ACC112 (cell line): Measurements from ENCODE around the gene ASGR2.
"Not testable (repeated sequence)": the region's sequence is repeated elsewhere in the genome, so short reads cannot be mapped to it uniquely, and the experiment has no call there.

Experiments
- H2AFZ ChIP-seq: fragments of 200-600 bp; sonication (generic); one replicate; pipeline ENCODE4 v1.6.0; 2017; ENCODE audit warnings: antibody characterized with exemption, low read length; ENCODE audit not compliant: unreplicated experiment
- H3K27ac ChIP-seq: fragments of 200-600 bp; sonication (generic); 2 replicates; pipeline ENCODE4 v1.5.1; 2014; ENCODE audit warnings: low read depth, mild to moderate bottlenecking, antibody characterized with exemption, low read length, moderate library complexity
- H3K27me3 ChIP-seq: fragments of 200-600 bp; sonication (generic); 2 replicates; pipeline ENCODE4 v1.6.1; 2014; ENCODE audit warnings: mild to moderate bottlenecking, antibody characterized with exemption, low read length, moderate library complexity, mixed read lengths; ENCODE audit not compliant: insufficient read depth
- H3K36me3 ChIP-seq: fragments of 200-600 bp; sonication (generic); 2 replicates; pipeline ENCODE4 v1.6.1; 2016; ENCODE audit warnings: mild to moderate bottlenecking, antibody characterized with exemption, low read length, moderate library complexity, mixed read lengths; ENCODE audit not compliant: insufficient read depth
- H3K4me1 ChIP-seq: fragments of 200-600 bp; sonication (generic); one replicate; pipeline ENCODE4 v1.6.1; 2016; ENCODE audit warnings: low read length, mixed read lengths; ENCODE audit not compliant: insufficient read depth, unreplicated experiment, control insufficient read depth
- H3K4me3 ChIP-seq: fragments of 200-600 bp; sonication (generic); 2 replicates; pipeline ENCODE4 v1.5.1; 2014; ENCODE audit warnings: mild to moderate bottlenecking, low read depth, low read length
- H3K79me2 ChIP-seq: fragments of 200-600 bp; sonication (generic); one replicate; pipeline ENCODE4 v1.6.0; 2016; ENCODE audit warnings: low read length; ENCODE audit not compliant: control insufficient read depth, unreplicated experiment, insufficient read depth

The ASGR2 gene, protein sequence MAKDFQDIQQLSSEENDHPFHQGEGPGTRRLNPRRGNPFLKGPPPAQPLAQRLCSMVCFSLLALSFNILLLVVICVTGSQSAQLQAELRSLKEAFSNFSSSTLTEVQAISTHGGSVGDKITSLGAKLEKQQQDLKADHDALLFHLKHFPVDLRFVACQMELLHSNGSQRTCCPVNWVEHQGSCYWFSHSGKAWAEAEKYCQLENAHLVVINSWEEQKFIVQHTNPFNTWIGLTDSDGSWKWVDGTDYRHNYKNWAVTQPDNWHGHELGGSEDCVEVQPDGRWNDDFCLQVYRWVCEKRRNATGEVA

DNA sequence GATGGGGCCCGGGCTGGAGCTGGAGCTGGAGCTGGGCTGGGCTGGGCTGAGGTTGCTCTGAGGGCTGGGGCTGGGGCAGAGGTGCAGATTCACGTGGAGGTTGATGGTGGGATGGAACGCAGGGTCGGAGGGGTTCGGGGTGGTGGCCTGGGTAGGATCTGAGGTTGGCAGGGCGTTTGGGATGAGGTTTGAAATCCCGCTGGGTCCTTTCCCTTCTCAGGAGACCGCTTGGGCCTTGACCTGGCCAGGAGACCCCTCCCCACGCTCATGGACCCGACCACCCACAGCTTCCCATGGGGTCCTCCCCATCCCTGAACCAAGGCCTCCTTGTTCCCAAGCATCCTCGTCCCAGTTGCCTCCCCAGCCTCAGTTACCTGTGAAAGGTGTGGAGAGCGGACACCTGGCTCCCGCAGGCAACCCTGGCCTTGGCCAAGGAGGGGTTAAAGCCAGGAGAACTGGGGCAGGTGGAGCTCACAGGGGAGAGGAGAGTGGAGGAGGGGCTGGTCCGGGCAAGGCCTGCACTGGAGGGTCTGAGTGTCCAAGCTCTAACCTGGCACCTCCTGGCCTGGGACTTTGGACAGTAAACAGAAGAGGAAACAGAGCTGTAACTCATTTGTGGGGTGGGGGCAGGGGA is at the start of gene ASGR2:
Gene ASGR2, minus strand, starts transcription at position 582 of the 634 bp plus-strand sequence. CDS start 582 bp downstream, outside the sequence.
- no peaks in the 10 kb centered on the region for H3K4me1 ChIP-seq
- H2AFZ ChIP-seq: no peak within 1 kb of the TSS
- 0 out of 2 replicates have a peak, but pooled peaks cover 6% of the 10 kb centered on the region for H3K27me3 ChIP-seq
- H3K27ac ChIP-seq: no peak within 1 kb of the TSS
- no peak within 1 kb of the TSS for H3K4me3 ChIP-seq
- no peaks in the 10 kb centered on the region for H3K79me2 ChIP-seq
- no peaks in the 10 kb centered on the region for H3K36me3 ChIP-seq

DNA sequence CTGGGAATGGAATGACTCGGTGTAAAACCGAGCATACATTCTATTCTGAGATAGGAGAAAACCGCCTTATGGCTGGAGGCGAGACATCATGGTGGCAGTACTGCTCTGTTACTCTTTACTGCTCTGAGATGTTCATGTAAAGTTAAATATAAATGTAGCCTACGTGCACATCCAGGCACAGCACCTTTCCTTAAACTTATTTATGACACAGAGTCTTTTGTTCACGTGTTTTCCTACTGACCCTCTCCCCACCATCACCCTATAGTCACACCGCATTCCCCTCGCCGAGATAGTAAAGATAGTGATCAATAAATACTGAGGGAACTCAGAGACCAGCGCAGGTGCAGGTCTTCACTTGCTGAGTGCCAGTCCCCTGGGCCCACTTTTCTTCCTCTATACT is 44.9 kb upstream of the ASGR2 start:
- H2AFZ ChIP-seq, H3K4me1 ChIP-seq, H3K4me3 ChIP-seq, H3K79me2 ChIP-seq, H3K27ac ChIP-seq, H3K36me3 ChIP-seq: not testable (repeated sequence)
- H3K27me3 ChIP-seq: peaks cover 19% of the 10 kb centered on the region

DNA sequence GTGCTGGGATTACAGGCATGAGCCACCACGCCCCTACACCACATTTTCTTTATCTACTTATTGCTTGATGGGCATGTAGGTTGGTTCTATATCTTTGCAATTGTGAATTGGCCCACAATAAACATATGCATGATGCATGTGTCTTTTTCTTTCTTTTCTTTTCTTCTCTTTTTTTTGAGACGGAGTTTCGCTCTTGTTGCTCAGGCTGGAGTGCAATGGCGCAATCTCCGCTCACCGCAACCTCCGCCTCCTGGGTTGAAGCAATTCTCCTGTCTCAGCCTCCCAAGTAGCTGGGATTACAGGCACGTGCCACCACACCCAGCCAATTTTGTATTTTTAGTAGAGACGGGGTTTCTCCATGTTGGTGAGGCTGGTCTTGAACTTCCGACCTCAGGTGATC is 43.8 kb upstream of the ASGR2 start:
- H3K4me3 ChIP-seq, H3K4me1 ChIP-seq, H3K27ac ChIP-seq, H2AFZ ChIP-seq, H3K36me3 ChIP-seq, H3K79me2 ChIP-seq: not testable (repeated sequence)
- peaks cover 21% of the 10 kb centered on the region for H3K27me3 ChIP-seq

DNA sequence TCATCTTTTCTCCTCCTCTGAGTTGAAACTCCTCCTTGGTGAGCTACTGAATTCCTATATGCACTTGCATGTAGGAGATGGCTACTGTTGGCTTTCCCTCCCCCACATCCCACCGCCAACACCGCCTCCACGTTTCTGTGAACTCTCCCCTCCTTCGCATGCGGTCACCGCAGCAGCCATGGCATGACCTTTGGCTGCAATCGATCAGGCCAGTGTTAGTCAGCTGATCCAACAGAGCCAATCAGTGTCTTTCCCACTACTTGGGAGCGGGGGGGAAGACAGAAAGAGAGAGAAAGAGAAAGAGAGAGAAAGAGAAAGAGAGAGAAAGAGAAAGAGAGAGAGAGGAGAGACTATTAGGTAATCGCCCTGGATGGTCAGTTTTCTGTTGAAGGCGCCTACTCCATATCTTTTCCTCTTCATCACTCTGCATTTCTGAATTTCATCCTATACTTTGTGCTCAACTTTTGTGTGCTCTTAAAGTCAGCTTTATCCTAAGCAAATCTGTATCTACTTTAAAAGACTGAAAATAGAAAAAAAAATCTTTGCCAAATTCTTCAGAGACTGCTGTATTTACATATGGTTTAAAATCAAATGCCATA is 41.8 kb upstream of the ASGR2 start:
- Histone ChIP-seq H3K4me3 (no peak overlapping the region), H3K79me2 (no peaks in the 10 kb centered on the region), H3K4me1 (no peaks in the 10 kb centered on the region), H3K27me3 (peaks cover 25% of the 10 kb centered on the region), H3K27ac (no peak overlapping the region), H3K36me3 (no peaks in the 10 kb centered on the region), H2AFZ (no peak overlapping the region)

DNA sequence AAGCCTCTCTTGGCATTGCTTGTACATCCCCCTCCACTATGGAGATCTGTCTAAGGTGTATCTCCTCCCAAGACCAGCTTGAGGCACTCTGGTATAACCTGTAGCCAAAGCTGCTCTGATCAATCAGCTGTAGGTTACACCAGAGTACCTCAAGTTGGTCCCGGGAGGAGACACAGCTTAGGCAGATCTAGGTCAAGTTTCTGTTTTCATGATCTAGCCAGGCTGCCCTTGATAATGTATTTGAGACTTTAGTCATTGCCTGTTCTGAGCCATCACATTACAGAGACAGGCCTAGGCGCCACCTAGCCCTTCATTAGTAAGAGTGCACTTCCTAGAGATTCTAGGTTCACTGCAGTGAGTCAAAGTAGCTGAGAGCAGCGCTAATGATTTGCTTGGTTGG is 33.1 kb upstream of the ASGR2 start:
- Histone ChIP-seq H2AFZ (no peak overlapping the region), H3K4me3 (no peak overlapping the region), H3K27ac (no peak overlapping the region), H3K36me3 (no peaks in the 10 kb centered on the region), H3K4me1 (no peaks in the 10 kb centered on the region), H3K79me2 (no peaks in the 10 kb centered on the region), H3K27me3 (peaks cover 4% of the 10 kb centered on the region; the same call in 1 of the 2 replicates)

DNA sequence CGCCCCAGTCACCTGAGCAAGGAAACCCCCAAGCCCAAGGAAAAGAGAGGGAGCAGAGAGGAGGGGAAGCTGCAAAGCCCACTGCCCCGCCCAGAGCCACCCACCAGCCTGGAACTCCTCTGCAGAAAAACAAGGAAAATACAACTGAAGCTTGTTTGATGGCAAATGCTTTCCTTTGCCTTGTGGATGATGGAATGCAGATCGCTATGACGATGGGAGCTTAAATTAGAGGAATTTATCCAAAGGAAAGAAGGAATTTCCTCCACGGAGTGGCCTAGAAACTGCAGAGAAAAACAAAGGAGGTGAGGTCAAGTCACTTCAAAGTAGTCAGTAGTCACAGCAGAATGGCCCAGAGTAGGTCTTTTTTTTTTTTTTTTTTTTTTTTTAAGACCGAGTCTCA is 31.5 kb upstream of the ASGR2 start:
- Histone ChIP-seq H3K4me3 (no peak overlapping the region), H3K27ac (no peak overlapping the region), H3K27me3 (no peaks in the 10 kb centered on the region), H3K36me3 (no peaks in the 10 kb centered on the region), H2AFZ (no peak overlapping the region), H3K4me1 (no peaks in the 10 kb centered on the region), H3K79me2 (no peaks in the 10 kb centered on the region)

DNA sequence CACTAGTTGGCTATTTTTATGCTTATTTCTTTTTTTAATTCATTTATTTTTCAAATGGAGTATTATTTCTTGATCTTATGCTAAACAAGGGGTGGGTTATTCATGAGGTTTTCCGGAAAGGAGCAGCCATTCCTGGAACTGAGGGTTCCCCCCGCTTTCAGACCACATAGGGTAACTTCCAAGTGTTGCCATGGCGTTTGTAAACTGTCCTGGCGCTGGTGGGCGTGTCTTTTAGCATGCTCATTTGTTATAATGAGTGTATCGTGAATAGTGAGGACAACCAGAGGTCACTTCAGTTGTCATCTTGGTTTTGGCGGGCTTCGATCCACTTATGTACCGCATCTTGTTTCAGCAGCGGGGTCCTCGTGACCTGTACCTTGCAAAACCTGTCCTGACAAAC is 29.6 kb upstream of the ASGR2 start:
- no peak overlapping the region for H2AFZ ChIP-seq
- no peaks in the 10 kb centered on the region for H3K27me3 ChIP-seq
- H3K36me3 ChIP-seq: no peaks in the 10 kb centered on the region
- H3K4me1 ChIP-seq: no peaks in the 10 kb centered on the region
- no peak overlapping the region for H3K4me3 ChIP-seq
- no peak overlapping the region for H3K27ac ChIP-seq
- H3K79me2 ChIP-seq: no peaks in the 10 kb centered on the region

DNA sequence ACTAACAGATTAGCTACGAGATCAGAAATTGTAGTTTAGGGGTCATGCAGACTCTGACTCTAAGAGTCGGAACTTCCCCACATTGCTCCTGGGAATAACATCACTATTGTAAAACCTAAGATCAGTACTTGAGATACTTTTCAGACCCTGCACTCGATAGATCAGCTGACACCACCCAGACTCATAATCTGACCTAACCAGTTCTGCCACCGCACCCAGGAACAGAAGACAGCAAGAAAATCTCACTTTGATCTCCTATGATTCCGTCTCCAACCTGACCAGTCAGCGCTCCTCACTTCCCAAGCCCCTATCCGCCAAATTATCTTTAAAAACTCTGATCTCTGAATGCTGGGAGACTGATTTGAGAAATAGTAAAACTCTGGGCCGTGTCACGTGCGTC is 27.2 kb upstream of the ASGR2 start:
- Histone ChIP-seq H3K36me3 (no peaks in the 10 kb centered on the region), H3K79me2 (no peaks in the 10 kb centered on the region), H3K27ac (no peak overlapping the region), H3K4me1 (no peaks in the 10 kb centered on the region), H2AFZ (no peak overlapping the region), H3K4me3 (no peak overlapping the region), H3K27me3 (no peaks in the 10 kb centered on the region)

DNA sequence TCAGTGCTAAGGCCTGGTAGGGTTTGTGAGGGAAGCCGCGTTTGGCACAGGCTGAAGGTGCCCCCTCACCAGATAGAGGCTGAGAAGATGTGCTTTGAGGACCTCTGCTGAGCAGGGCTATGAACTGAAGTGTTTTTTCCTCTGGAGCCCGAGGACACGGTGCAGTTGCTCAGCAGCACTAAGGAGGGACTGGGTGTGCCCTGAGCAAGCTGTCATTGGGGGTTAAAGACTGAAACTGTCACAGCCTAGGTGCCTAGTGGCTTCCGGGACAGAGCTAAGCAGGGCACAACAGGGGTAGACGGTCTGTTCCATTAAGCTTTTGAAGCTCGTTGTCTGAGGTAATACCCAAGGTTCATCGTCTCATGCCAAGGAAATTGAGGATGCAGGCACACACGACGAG is 24.8 kb upstream of the ASGR2 start:
- Histone ChIP-seq H3K27ac (no peak overlapping the region), H3K36me3 (no peaks in the 10 kb centered on the region), H3K4me3 (no peak overlapping the region), H3K79me2 (no peaks in the 10 kb centered on the region), H2AFZ (no peak overlapping the region), H3K4me1 (no peaks in the 10 kb centered on the region), H3K27me3 (no peaks in the 10 kb centered on the region)

DNA sequence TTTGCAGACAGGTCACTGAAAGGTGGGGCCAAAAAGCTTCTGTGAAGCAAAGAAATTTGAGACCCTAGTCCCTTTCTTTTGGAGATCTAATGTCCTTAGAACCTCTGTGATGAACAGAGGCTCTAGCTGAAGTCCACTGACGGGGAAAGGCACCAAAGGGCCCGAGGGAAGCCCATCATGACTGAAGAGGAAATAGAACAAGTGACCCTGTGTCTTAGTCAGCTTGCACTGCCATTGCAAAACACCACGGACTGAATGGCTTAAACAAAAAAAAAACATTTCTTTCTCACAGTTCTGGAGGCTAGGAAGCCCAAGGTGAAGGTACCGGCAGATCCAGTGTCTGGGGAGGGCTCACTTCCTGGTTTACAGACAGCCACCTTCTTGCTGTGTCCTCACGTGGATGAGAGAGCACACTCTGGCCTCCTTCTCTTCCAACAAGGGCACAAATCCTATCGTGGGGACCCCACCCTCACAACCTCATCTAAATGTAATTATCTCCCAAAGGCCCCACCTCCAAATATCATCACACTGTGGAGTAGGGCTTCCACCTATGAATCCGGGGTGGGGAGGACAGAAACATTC is 24.3 kb upstream of the ASGR2 start:
- Histone ChIP-seq H3K4me3 (no peak overlapping the region), H3K27me3 (no peaks in the 10 kb centered on the region), H3K4me1 (no peaks in the 10 kb centered on the region), H2AFZ (no peak overlapping the region), H3K79me2 (no peaks in the 10 kb centered on the region), H3K27ac (no peak overlapping the region), H3K36me3 (no peaks in the 10 kb centered on the region)
